Neuron (in vitro differentiated cells): ENCODE measurements around the gene FMN1.

ENCODE experiments used
- H2AFZ ChIP-seq: one replicate; pipeline ENCODE4 v1.6.1; 2013; ENCODE audit warnings: low read depth, mild to moderate bottlenecking, inconsistent platforms, low read length, moderate library complexity
- H3K27me3 ChIP-seq: one replicate; pipeline ENCODE4 v1.6.1; 2013; ENCODE audit warnings: low read length; ENCODE audit not compliant: insufficient read depth
- H3K36me3 ChIP-seq: one replicate; pipeline ENCODE4 v1.6.1; 2013; ENCODE audit warnings: low read length; ENCODE audit not compliant: insufficient read depth
- H3K4me1 ChIP-seq: one replicate; pipeline ENCODE4 v1.6.1; 2013; ENCODE audit warnings: low read length; ENCODE audit not compliant: insufficient read depth
- H3K4me3 ChIP-seq: 2 replicates; pipeline ENCODE4 v1.5.1; 2013; ENCODE audit warnings: mild to moderate bottlenecking, low read length, moderate library complexity
- H3K9me3 ChIP-seq: one replicate; pipeline ENCODE4 v1.6.1; 2013; ENCODE audit warnings: low read length

Gene FMN1

GRCh38 chr15:32829436-32829835 lies 365.1 kb downstream of the FMN1 start:
- no peak overlapping the region for H2AFZ ChIP-seq
- no peaks in the 10 kb centered on the region for H3K27me3 ChIP-seq
- H3K4me3 ChIP-seq = no peak overlapping the region
- H3K4me1 ChIP-seq = peaks cover 3% of the 10 kb centered on the region
- H3K36me3 ChIP-seq = no peaks in the 10 kb centered on the region
- peaks cover 2% of the 10 kb centered on the region for H3K9me3 ChIP-seq

GRCh38 chr15:32828507-32829186 lies 365.9 kb downstream of the FMN1 start:
- H3K27me3 ChIP-seq = no peaks in the 10 kb centered on the region
- H2AFZ ChIP-seq = no peak overlapping the region
- H3K9me3 ChIP-seq = peaks cover 2% of the 10 kb centered on the region
- no peak overlapping the region for H3K4me3 ChIP-seq
- no peaks in the 10 kb centered on the region for H3K4me1 ChIP-seq
- no peaks in the 10 kb centered on the region for H3K36me3 ChIP-seq

GRCh38 chr15:32826685-32827084 lies 367.8 kb downstream of the FMN1 start:
- H2AFZ ChIP-seq = no peak overlapping the region
- peaks cover 2% of the 10 kb centered on the region for H3K9me3 ChIP-seq
- H3K36me3 ChIP-seq = no peaks in the 10 kb centered on the region
- no peaks in the 10 kb centered on the region for H3K27me3 ChIP-seq
- no peak overlapping the region for H3K4me3 ChIP-seq
- H3K4me1 ChIP-seq = no peaks in the 10 kb centered on the region

- Histone ChIP-seq H2AFZ (no peak overlapping the region), H3K4me1 (no peaks in the 10 kb centered on the region), H3K27me3 (no peaks in the 10 kb centered on the region)
Observed at GRCh38 chr15:32825219-32825618, 369.3 kb downstream of the FMN1 start.

GRCh38 chr15:32824777-32825176 lies 369.7 kb downstream of the FMN1 start:
- H3K36me3 ChIP-seq = no peaks in the 10 kb centered on the region
- H3K4me3 ChIP-seq = no peak overlapping the region
- no peak overlapping the region for H2AFZ ChIP-seq
- peaks cover 2% of the 10 kb centered on the region for H3K9me3 ChIP-seq
- no peaks in the 10 kb centered on the region for H3K4me1 ChIP-seq
- H3K27me3 ChIP-seq = no peaks in the 10 kb centered on the region

More at GRCh38 chr15:32825219-32825618, 369.3 kb downstream of the FMN1 start:
- H3K9me3 ChIP-seq = peaks cover 2% of the 10 kb centered on the region
- no peaks in the 10 kb centered on the region for H3K36me3 ChIP-seq
- no peak overlapping the region for H3K4me3 ChIP-seq

- no peaks in the 10 kb centered on the region for H3K4me1 ChIP-seq
- H3K4me3 ChIP-seq = no peak overlapping the region
- H3K9me3 ChIP-seq = peaks cover 2% of the 10 kb centered on the region
Observed at GRCh38 chr15:32823750-32824149, 370.8 kb downstream of the FMN1 start.

GRCh38 chr15:32822739-32823138 lies 371.8 kb downstream of the FMN1 start:
- H3K4me1 ChIP-seq = no peaks in the 10 kb centered on the region
- H3K36me3 ChIP-seq = no peaks in the 10 kb centered on the region
- no peak overlapping the region for H2AFZ ChIP-seq
- H3K9me3 ChIP-seq = peaks cover under 1% of the 10 kb centered on the region
- H3K27me3 ChIP-seq = no peaks in the 10 kb centered on the region
- no peak overlapping the region for H3K4me3 ChIP-seq

More at GRCh38 chr15:32823750-32824149, 370.8 kb downstream of the FMN1 start:
- no peaks in the 10 kb centered on the region for H3K36me3 ChIP-seq
- no peaks in the 10 kb centered on the region for H3K27me3 ChIP-seq
- H2AFZ ChIP-seq = no peak overlapping the region

- no peaks in the 10 kb centered on the region for H3K27me3 ChIP-seq
- H3K4me1 ChIP-seq = no peaks in the 10 kb centered on the region
- no peak overlapping the region for H3K4me3 ChIP-seq
Observed at GRCh38 chr15:32819448-32819847, 375.1 kb downstream of the FMN1 start.

GRCh38 chr15:32818758-32819447 lies 375.6 kb downstream of the FMN1 start:
- Histone ChIP-seq H3K9me3 (no peaks in the 10 kb centered on the region), H2AFZ (no peak overlapping the region), H3K36me3 (no peaks in the 10 kb centered on the region), H3K4me1 (no peaks in the 10 kb centered on the region), H3K4me3 (no peak overlapping the region), H3K27me3 (no peaks in the 10 kb centered on the region)

More at GRCh38 chr15:32819448-32819847, 375.1 kb downstream of the FMN1 start:
- no peaks in the 10 kb centered on the region for H3K9me3 ChIP-seq
- H2AFZ ChIP-seq = no peak overlapping the region
- H3K36me3 ChIP-seq = no peaks in the 10 kb centered on the region

GRCh38 chr15:32817577-32817976 lies 376.9 kb downstream of the FMN1 start:
- H3K36me3 ChIP-seq = no peaks in the 10 kb centered on the region
- no peak overlapping the region for H3K4me3 ChIP-seq
- H2AFZ ChIP-seq = no peak overlapping the region
- no peaks in the 10 kb centered on the region for H3K4me1 ChIP-seq
- H3K9me3 ChIP-seq = no peaks in the 10 kb centered on the region
- no peaks in the 10 kb centered on the region for H3K27me3 ChIP-seq

- Histone ChIP-seq H3K36me3 (no peaks in the 10 kb centered on the region), H3K9me3 (no peaks in the 10 kb centered on the region), H3K27me3 (no peaks in the 10 kb centered on the region), H3K4me1 (no peaks in the 10 kb centered on the region), H3K4me3 (no peak overlapping the region), H2AFZ (no peak overlapping the region)
Observed at GRCh38 chr15:32807331-32807730, 387.2 kb downstream of the FMN1 start.

GRCh38 chr15:32803631-32804030 lies 390.9 kb downstream of the FMN1 start:
- Histone ChIP-seq H3K27me3 (no peaks in the 10 kb centered on the region), H2AFZ (no peak overlapping the region), H3K36me3 (no peaks in the 10 kb centered on the region), H3K4me3 (no peak overlapping the region), H3K9me3 (no peaks in the 10 kb centered on the region), H3K4me1 (no peaks in the 10 kb centered on the region)

- no peak overlapping the region for H3K4me3 ChIP-seq
- H3K4me1 ChIP-seq = no peaks in the 10 kb centered on the region
- H3K36me3 ChIP-seq = no peaks in the 10 kb centered on the region
- no peaks in the 10 kb centered on the region for H3K9me3 ChIP-seq
- H3K27me3 ChIP-seq = no peaks in the 10 kb centered on the region
- no peak overlapping the region for H2AFZ ChIP-seq
Observed at GRCh38 chr15:32802286-32802936, 392.1 kb downstream of the FMN1 start.
